Measurements from ENCODE around the gene ANKRD37.

DNA sequence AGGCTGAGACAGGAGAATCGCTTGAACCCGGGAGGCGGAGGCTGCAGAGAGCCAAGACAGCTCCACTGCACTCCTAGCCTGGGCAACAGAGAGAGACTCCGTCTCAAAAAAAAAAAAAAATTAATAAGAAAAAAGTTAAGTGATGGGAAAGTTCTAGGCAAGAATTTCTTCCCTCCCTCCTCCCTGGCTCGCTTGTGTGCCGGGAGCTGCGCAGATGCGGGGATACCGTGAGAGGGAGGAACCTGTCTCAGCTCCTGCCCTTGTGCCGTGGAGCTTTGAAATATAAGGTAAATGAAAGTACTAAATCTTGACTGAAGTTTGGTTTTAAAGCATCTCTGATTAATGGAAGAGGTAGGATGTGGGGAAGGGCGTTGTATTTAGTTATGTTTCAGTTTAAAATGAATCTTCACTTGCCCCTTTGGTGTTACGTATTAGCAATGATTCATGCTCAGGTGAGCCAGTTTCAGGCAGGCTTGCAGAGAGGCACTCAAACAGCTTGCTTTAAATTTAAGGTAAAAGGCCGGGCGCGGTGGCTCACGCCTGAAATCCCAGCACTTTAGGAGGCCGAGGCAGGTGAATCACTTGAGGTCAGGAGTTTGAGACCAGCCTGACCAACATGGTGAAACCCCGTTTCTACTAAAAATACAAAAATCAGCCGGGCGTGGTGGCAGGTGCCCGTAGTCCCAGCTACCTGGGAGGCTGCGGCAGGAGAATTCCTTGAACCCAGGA lies 30.5 kb downstream of the ANKRD37 start:
- TF ChIP-seq YY1 (IDR thresholded peaks at IDR 0.05; ENCODE audit: insufficient read depth, insufficient read length) (no peak), ZNF274 (IDR thresholded peaks at IDR 0.05; ENCODE audit: low read depth, low read length) (no peak), SUZ12 (IDR thresholded peaks at IDR 0.05; ENCODE audit: extremely low read depth, insufficient read depth, insufficient read length) (no peak)
